ENCODE results near the gene GOLGA1.
A peak's percentile ranks its signal among the peaks of the same experiment; 100 is the strongest.

The GOLGA1 gene

GRCh38 chr9:124884376-124884775, 56.5 kb downstream of the GOLGA1 start:
- DNase-seq (ENCODE audit: low read depth): no peak

GRCh38 chr9:124882231-124882630, 58.7 kb downstream of the GOLGA1 start:
- no peak for DNase-seq (ENCODE audit: low read depth)

- DNase-seq (ENCODE audit: low read depth): no peak
These were observed 59.6 kb downstream of the GOLGA1 start for GRCh38 chr9:124881138-124881743.

GRCh38 chr9:124880501-124880900, 60.4 kb downstream of the GOLGA1 start:
- no peak for DNase-seq (ENCODE audit: low read depth)

GRCh38 chr9:124879226-124879625, 61.7 kb downstream of the GOLGA1 start:
- no peak for DNase-seq (ENCODE audit: low read depth)

- DNase-seq (ENCODE audit: low read depth): no peak
These were observed 62.4 kb downstream of the GOLGA1 start for GRCh38 chr9:124878518-124878917.

GRCh38 chr9:124878021-124878420, 62.9 kb downstream of the GOLGA1 start:
- no peak for DNase-seq (ENCODE audit: low read depth)

- DNase-seq (ENCODE audit: low read depth): no peak
These were observed 63.7 kb downstream of the GOLGA1 start for GRCh38 chr9:124877021-124877782.

- no peak for DNase-seq (ENCODE audit: low read depth)
These were observed 65.4 kb downstream of the GOLGA1 start for GRCh38 chr9:124875501-124875900.

- no peak for DNase-seq (ENCODE audit: low read depth)
These were observed 67.2 kb downstream of the GOLGA1 start for GRCh38 chr9:124873664-124874063.

GRCh38 chr9:124871156-124871561, 69.7 kb downstream of the GOLGA1 start:
- DNase-seq (ENCODE audit: low read depth): no peak

GRCh38 chr9:124870723-124871122, 70.2 kb downstream of the GOLGA1 start:
- no peak for DNase-seq (ENCODE audit: low read depth)

GRCh38 chr9:124869986-124870560, 70.8 kb downstream of the GOLGA1 start:
- peak; percentile 65 for DNase-seq (ENCODE audit: low read depth)

- peak; percentile 30 for DNase-seq (ENCODE audit: low read depth)
These were observed 71.4 kb downstream of the GOLGA1 start for GRCh38 chr9:124869466-124869985.

GRCh38 chr9:124868511-124869465, 72.1 kb downstream of the GOLGA1 start:
- DNase-seq (ENCODE audit: low read depth): peak; percentile 83

GRCh38 chr9:124863371-124863871, 77.5 kb downstream of the GOLGA1 start:
- no peak for DNase-seq (ENCODE audit: low read depth)

GRCh38 chr9:124861342-124862229, 79.3 kb downstream of the GOLGA1 start, which contains the start of the genes ARPC5L and RPL35:
ARPC5L (plus strand) TSS chr9:124862130; CDS start chr9:124869291, 7,161 bp downstream.
RPL35 (minus strand) TSS chr9:124861957; CDS start chr9:124861912, 45 bp downstream.
- peak; percentile 94 for DNase-seq (ENCODE audit: low read depth)

- DNase-seq (ENCODE audit: low read depth): no peak
These were observed 80.1 kb downstream of the GOLGA1 start for GRCh38 chr9:124860582-124861341.

GRCh38 chr9:124859803-124860581, 80.9 kb downstream of the GOLGA1 start:
- DNase-seq (ENCODE audit: low read depth): no peak
